Smooth muscle cell (in vitro differentiated cells): Measurements from ENCODE around the gene DCDC2. TPM values are rescaled to one million over a fixed set of nuclear protein-coding genes. Genes with fewer than 3 reads are reported as not detected.
"Not testable (repeated sequence)": the region's sequence is repeated elsewhere in the genome, so short reads cannot be mapped to it uniquely, and the experiment has no call there.

ENCODE experiments used
- DNase-seq: peaks from one replicate; lab custom pipeline; 2025; ENCODE audit not compliant: unreplicated experiment; lab: John Stamatoyannopoulos, UW
- H2AFZ ChIP-seq: fragments of 200-600 bp; sonication (generic); 2 replicates; pipeline ENCODE4 v1.6.0; 2016; ENCODE audit warnings: antibody characterized with exemption, low read depth, mild to moderate bottlenecking
- H3F3A ChIP-seq: fragments of 200-600 bp; sonication (generic); 2 replicates; pipeline ENCODE4 v1.6.0; 2017; ENCODE audit warnings: antibody characterized with exemption, low read depth
- H3K27ac ChIP-seq: fragments of 200-600 bp; sonication (generic); 2 replicates; pipeline ENCODE4 v1.5.1; 2016; ENCODE audit warnings: low read depth, mild to moderate bottlenecking
- H3K27me3 ChIP-seq: fragments of 200-600 bp; sonication (generic); 2 replicates; pipeline ENCODE4 v1.6.1; 2016; ENCODE audit warnings: low read depth, mild to moderate bottlenecking
- H3K36me3 ChIP-seq: fragments of 200-600 bp; sonication (generic); 2 replicates; pipeline ENCODE4 v1.5.1; 2016; ENCODE audit warnings: low read depth
- H3K4me1 ChIP-seq: fragments of 200-600 bp; sonication (generic); 2 replicates; pipeline ENCODE4 v1.5.1; 2016; ENCODE audit warnings: low read depth
- H3K4me2 ChIP-seq: fragments of 200-600 bp; sonication (generic); 2 replicates; pipeline ENCODE4 v1.6.0; 2016; ENCODE audit warnings: mild to moderate bottlenecking
- H3K4me3 ChIP-seq: fragments of 200-600 bp; sonication (generic); 2 replicates; pipeline ENCODE4 v1.5.1; 2016; ENCODE audit warnings: mild to moderate bottlenecking
- H3K79me2 ChIP-seq: fragments of 200-600 bp; sonication (generic); 2 replicates; pipeline ENCODE4 v1.6.0; 2016; ENCODE audit warnings: low read depth, mild to moderate bottlenecking
- H3K9ac ChIP-seq: fragments of 200-600 bp; sonication (generic); 2 replicates; pipeline ENCODE4 v1.6.0; 2016; ENCODE audit warnings: low read depth
- H3K9me3 ChIP-seq: fragments of 200-600 bp; sonication (generic); replicated peaks from 2 replicates; pipeline ENCODE4 v1.5.1; 2016; ENCODE audit warnings: low read depth
- H4K20me1 ChIP-seq: fragments of 200-600 bp; sonication (generic); 2 replicates; pipeline ENCODE4 v1.6.0; 2016; ENCODE audit warnings: low read depth
- WGBS: methylation state at CpG from one replicate; pipeline ENCODE4 v1.1.7; 2016; ENCODE audit warnings: low lambda C conversion rate; 5-methylcytosine and 5-hydroxymethylcytosine counted together
- polyA plus RNA-seq: library from polyadenylated mRNA; unstranded; fragments of >200 nt; fragmentation: Nextera tagmentation; extraction: Ambion mirVana; gene quantifications from 2 replicates; pipeline ENCODE4 v1.2.1, GENCODE V29; 2016
- total RNA-seq: library from RNA; depleted of rRNA; stranded (reverse); fragments of >200 nt; gene quantifications from 2 replicates; pipeline ENCODE4 v1.2.3, GENCODE V29; 2014
- TF ChIP-seq, protein P1 (sequence below): fragments of 200-600 bp; sonication (generic); IDR thresholded peaks from 2 replicates; pipeline ENCODE4 v1.5.1; 2017; ENCODE audit warnings: borderline replicate concordance, mild to moderate bottlenecking, antibody characterized with exemption; ENCODE audit not compliant: insufficient read depth, poor library complexity, severe bottlenecking

Gene DCDC2
- total and polyA plus RNA-seq, 2 experiments from 2014 or later = not detected

GRCh38 chr6:24207413-24207812 is 150.4 kb downstream of the DCDC2 start:
- peaks cover 14% of the 10 kb centered on the region for H3K27me3 ChIP-seq
- H3K9ac ChIP-seq = no peak overlapping the region
- H3K9me3 ChIP-seq = no peaks in the 10 kb centered on the region
- peaks cover 4% of the 10 kb centered on the region for H3K4me1 ChIP-seq
- DNase-seq = no peak
- no peak overlapping the region for H3K27ac ChIP-seq
- TF ChIP-seq, protein P1, sequence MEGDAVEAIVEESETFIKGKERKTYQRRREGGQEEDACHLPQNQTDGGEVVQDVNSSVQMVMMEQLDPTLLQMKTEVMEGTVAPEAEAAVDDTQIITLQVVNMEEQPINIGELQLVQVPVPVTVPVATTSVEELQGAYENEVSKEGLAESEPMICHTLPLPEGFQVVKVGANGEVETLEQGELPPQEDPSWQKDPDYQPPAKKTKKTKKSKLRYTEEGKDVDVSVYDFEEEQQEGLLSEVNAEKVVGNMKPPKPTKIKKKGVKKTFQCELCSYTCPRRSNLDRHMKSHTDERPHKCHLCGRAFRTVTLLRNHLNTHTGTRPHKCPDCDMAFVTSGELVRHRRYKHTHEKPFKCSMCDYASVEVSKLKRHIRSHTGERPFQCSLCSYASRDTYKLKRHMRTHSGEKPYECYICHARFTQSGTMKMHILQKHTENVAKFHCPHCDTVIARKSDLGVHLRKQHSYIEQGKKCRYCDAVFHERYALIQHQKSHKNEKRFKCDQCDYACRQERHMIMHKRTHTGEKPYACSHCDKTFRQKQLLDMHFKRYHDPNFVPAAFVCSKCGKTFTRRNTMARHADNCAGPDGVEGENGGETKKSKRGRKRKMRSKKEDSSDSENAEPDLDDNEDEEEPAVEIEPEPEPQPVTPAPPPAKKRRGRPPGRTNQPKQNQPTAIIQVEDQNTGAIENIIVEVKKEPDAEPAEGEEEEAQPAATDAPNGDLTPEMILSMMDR = no peak
- no peak overlapping the region for H3K4me3 ChIP-seq
- no peak overlapping the region for H2AFZ ChIP-seq
- no peaks in the 10 kb centered on the region for H3F3A ChIP-seq
- no peaks in the 10 kb centered on the region for H3K36me3 ChIP-seq
- 89% methylated on average over 4 of the region's 4 CpGs for WGBS
- no peak overlapping the region for H3K4me2 ChIP-seq
- H4K20me1 ChIP-seq = no peaks in the 10 kb centered on the region
- H3K79me2 ChIP-seq = no peaks in the 10 kb centered on the region

DNA sequence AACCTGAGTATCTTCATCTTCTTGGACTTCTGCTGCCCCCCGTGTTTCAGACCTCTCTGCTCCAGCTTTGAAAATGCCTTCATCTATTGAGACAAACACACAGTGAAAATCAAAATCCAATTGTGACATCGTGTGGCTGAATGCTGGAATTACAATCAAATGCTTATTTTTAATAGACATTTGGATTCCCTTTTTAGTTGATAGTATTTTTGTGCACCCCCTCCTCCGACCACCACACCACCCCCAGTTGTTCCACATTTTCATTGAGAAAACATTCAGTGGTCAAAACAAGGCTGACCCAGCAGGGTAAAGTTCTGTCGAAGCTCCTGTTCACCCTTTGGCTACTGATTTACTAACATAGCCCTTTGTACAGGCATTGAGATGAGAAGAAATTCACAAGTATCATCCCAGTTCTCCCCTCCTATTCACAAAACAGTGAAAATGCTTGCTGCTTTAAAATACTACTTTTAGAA is 152.8 kb downstream of the DCDC2 start:
- H2AFZ ChIP-seq = no peak overlapping the region
- H4K20me1 ChIP-seq = no peaks in the 10 kb centered on the region
- H3K36me3 ChIP-seq = no peaks in the 10 kb centered on the region
- no peak overlapping the region for H3K9ac ChIP-seq
- H3K27ac ChIP-seq = no peak overlapping the region
- TF ChIP-seq, protein P1 = peak; percentile 73
- 19% methylated on average over 4 of the region's 4 CpGs for WGBS
- H3K4me2 ChIP-seq = no peak overlapping the region
- DNase-seq = no peak
- no peak overlapping the region for H3K4me3 ChIP-seq
- no peaks in the 10 kb centered on the region for H3K9me3 ChIP-seq
- H3K79me2 ChIP-seq = no peaks in the 10 kb centered on the region
- H3F3A ChIP-seq = no peaks in the 10 kb centered on the region
- no peaks in the 10 kb centered on the region for H3K4me1 ChIP-seq
- peaks cover 9% of the 10 kb centered on the region for H3K27me3 ChIP-seq

DNA sequence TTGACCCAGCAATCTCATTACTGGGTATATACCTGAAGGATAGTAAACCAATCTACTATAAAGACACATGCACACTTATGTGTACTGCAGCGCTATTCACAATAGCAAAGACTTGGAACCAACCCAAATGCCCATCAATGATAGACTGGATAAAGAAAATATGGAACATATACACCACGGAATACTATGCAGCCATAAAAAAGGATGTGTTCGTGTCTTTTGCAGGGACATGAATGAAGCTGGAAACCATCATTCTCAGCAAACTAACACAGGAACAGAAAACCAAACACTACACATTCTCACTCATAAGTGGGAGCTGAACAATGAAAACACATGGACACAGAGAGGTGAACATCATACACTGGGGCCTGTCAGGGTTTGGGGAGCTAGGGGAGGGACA is 153.7 kb downstream of the DCDC2 start:
- not testable (repeated sequence) for H3K27me3 ChIP-seq, H3K27ac ChIP-seq, H4K20me1 ChIP-seq, H2AFZ ChIP-seq, H3K4me2 ChIP-seq, H3K9ac ChIP-seq, DNase-seq, H3F3A ChIP-seq, H3K4me3 ChIP-seq, H3K36me3 ChIP-seq, H3K79me2 ChIP-seq, H3K4me1 ChIP-seq, H3K9me3 ChIP-seq
- WGBS = 98% methylated on average over 3 of the region's 3 CpGs

DNA sequence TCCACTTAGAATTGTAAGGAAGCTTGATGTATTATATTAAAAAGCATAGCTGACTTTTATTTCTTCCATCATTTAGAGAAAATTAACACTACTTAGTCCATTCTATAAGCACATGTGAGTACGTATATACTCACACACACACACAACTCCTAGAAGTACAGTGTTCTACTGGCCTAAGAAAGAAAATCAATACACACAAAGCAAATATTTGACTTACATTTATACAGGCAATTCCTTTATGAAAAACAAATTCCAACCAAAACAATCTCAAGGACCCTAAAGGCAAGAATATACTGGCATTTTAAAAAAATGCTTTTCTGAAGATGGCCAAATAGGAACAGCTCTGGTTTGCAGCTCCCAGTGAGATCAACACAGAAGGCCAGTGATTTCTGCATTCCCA is 160.0 kb downstream of the DCDC2 start:
- Histone ChIP-seq H4K20me1 (no peaks in the 10 kb centered on the region), H3K27ac (no peak overlapping the region), H3K9me3 (no peaks in the 10 kb centered on the region), H3K4me2 (no peak overlapping the region), H3K9ac (no peak overlapping the region), H2AFZ (no peak overlapping the region), H3K36me3 (no peaks in the 10 kb centered on the region), H3K4me1 (no peaks in the 10 kb centered on the region), H3K79me2 (no peaks in the 10 kb centered on the region), H3K27me3 (peaks cover 8% of the 10 kb centered on the region), H3K4me3 (no peak overlapping the region), H3F3A (no peaks in the 10 kb centered on the region)
- 89% methylated on average over 1 of the region's 1 CpG for WGBS
- no peak for DNase-seq
- TF ChIP-seq, protein P1 = no peak
